ENCODE measurements around the gene BMPR1A.

DNA sequence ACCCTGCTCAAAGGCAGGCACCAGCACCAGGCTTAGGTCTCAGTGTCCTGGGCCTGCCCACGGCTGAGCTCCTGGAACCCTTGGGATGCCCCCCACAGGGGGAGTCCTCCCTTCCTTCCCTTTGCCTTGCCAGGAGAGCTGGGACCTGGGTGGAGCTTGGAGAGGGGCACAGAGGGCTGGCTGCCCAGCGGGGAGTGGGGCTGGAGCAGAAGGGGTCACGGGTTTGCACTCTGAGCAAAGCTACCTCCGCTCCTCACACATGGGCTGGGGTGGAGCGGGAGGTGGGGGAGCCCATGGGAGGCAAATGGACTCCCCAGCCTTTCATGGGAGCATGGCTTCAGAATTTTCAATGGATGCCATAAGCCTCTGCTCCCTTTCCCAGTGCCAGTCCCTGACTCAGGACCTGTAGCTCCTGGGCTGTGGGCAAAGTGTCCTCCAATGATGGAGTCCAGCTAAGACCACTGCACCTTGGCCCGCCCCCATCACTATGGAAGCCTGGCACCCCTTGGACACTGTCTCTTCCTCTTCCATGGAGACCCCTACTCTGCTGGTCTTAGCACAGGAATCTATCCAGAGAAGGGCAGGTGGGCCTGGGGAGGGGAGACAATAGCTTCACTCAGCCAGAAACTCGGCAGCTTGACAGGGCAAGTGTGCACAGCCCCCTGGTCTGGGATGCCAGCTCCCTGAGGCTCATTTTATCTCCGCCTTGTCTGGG, 48.2 kb upstream of the BMPR1A start:
- TF ChIP-seq EZH2phosphoT487 (IDR thresholded peaks at IDR 0.05; ENCODE audit: insufficient read depth, low read depth) (no peak), EZH2 (IDR thresholded peaks at IDR 0.05; ENCODE audit: insufficient read depth, poor library complexity, severe bottlenecking) (no peak)

Measured in GM23248 (cell line).